Astrocyte of the spinal cord (primary cell): ENCODE results near the gene AMN1.

ENCODE experiments used
- DNase-seq: peaks from one replicate; pipeline ENCODE4 v3.0.0; 2011; ENCODE audit warnings: low read depth, low spot score
- H3K4me3 ChIP-seq: 2 replicates; pipeline ENCODE4 v1.5.1; 2011; ENCODE audit warnings: low read depth, mild to moderate bottlenecking, low read length, moderate library complexity
- CTCF ChIP-seq: IDR thresholded peaks from 2 replicates; pipeline ENCODE4 v1.5.1; 2012; ENCODE audit warnings: low read depth, mild to moderate bottlenecking, low read length, inconsistent platforms
- in situ Hi-C: cut with HindIII; loops from 2 replicates; pipeline ENCODE4 v1.10.0; 2017; ENCODE audit warnings: low sequenced_read_pairs

AMN1 gene

GRCh38 chr12:31650918-31651317 lies 77.9 kb downstream of the AMN1 start:
- no peak for DNase-seq
- no peak for TF ChIP-seq CTCF
- in situ Hi-C loops, result no loop called here
- H3K4me3 ChIP-seq, result no peak overlapping the region

GRCh38 chr12:31647086-31647491 lies 81.7 kb downstream of the AMN1 start:
- DNase-seq, result no peak
- TF ChIP-seq CTCF, result no peak
- in situ Hi-C loops, result no loop called here
- H3K4me3 ChIP-seq, result no peak overlapping the region

- no peak overlapping the region for H3K4me3 ChIP-seq
- no peak for DNase-seq
- in situ Hi-C loops, result no loop called here
- no peak for TF ChIP-seq CTCF
Measured at GRCh38 chr12:31645924-31646323, 82.9 kb downstream of the AMN1 start.

- no peak overlapping the region for H3K4me3 ChIP-seq
- TF ChIP-seq CTCF, result no peak
- in situ Hi-C loops, result no loop called here
- DNase-seq, result no peak
Measured at GRCh38 chr12:31644536-31644935, 84.3 kb downstream of the AMN1 start.

GRCh38 chr12:31641509-31642090 lies 87.2 kb downstream of the AMN1 start:
- no peak overlapping the region for H3K4me3 ChIP-seq
- no peak for DNase-seq
- in situ Hi-C loops, result no loop called here
- no peak for TF ChIP-seq CTCF

- no peak for DNase-seq
- no peak for TF ChIP-seq CTCF
Measured at GRCh38 chr12:31634620-31635019, 94.2 kb downstream of the AMN1 start.

GRCh38 chr12:31633464-31633863 lies 95.4 kb downstream of the AMN1 start:
- TF ChIP-seq CTCF, result no peak
- DNase-seq, result no peak
- H3K4me3 ChIP-seq, result no peak overlapping the region
- in situ Hi-C loops, result no loop called here

More at GRCh38 chr12:31634620-31635019, 94.2 kb downstream of the AMN1 start:
- H3K4me3 ChIP-seq, result no peak overlapping the region
- in situ Hi-C loops, result no loop called here
